ENCODE measurements around the gene BLOC1S5.

DNA sequence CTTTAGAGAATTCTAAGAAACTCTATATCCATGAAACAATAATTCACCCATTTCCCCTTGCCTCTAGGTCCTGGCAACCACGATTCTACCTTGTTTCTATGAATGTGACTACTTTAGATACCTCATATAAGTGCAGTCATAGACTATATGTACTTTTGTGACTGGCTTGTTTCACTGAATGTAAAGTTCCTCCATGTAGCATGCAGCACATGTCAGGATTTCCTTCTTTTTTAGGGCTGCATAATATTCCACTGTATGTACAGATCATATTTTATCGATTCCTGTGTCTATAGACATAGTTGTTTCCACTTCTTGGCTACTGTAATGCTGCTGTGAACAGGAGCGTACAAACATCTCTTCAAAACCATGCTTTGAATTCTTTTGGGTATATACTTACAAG, 26.5 kb upstream of the BLOC1S5 start:
- TF ChIP-seq, protein P1, sequence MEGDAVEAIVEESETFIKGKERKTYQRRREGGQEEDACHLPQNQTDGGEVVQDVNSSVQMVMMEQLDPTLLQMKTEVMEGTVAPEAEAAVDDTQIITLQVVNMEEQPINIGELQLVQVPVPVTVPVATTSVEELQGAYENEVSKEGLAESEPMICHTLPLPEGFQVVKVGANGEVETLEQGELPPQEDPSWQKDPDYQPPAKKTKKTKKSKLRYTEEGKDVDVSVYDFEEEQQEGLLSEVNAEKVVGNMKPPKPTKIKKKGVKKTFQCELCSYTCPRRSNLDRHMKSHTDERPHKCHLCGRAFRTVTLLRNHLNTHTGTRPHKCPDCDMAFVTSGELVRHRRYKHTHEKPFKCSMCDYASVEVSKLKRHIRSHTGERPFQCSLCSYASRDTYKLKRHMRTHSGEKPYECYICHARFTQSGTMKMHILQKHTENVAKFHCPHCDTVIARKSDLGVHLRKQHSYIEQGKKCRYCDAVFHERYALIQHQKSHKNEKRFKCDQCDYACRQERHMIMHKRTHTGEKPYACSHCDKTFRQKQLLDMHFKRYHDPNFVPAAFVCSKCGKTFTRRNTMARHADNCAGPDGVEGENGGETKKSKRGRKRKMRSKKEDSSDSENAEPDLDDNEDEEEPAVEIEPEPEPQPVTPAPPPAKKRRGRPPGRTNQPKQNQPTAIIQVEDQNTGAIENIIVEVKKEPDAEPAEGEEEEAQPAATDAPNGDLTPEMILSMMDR (conservative IDR thresholded peaks at IDR 0.05) = no peak
- no peak for TF ChIP-seq EZH2 (IDR thresholded peaks at IDR 0.05; ENCODE audit: low read depth)

Measured in PC-9 (cell line).